CD4-positive, alpha-beta T cell treated with Interleukin-4 for 1 hour (primary cell): ENCODE results near the gene OVCA2.
"Not testable (repeated sequence)": the region's sequence is repeated elsewhere in the genome, so short reads cannot be mapped to it uniquely, and the experiment has no call there.

Experiments used
- DNase-seq, 2 donors: peaks; one replicate each; pipeline ENCODE4 v3.0.0-alpha.2; 2020 to 2022

The OVCA2 gene

GRCh38 chr17:2041561-2042389 lies at the start of gene OVCA2:
Gene OVCA2, plus strand, starts transcription at chr17:2042022. Its CDS starts 26 bp downstream, at chr17:2042048.
- peak; percentile 96 to 97 for DNase-seq

GRCh38 chr17:1992541-1992940 lies 49.3 kb upstream of the OVCA2 start:
- DNase-seq, result no peak

GRCh38 chr17:1994707-1995106 lies 47.1 kb upstream of the OVCA2 start:
- no peak for DNase-seq

- DNase-seq, result no peak
Observed at GRCh38 chr17:1995321-1995892, 46.4 kb upstream of the OVCA2 start.

GRCh38 chr17:1995907-1996799 lies 45.7 kb upstream of the OVCA2 start:
- DNase-seq, result no peak

- no peak for DNase-seq
Observed at GRCh38 chr17:1996800-1997288, 45.0 kb upstream of the OVCA2 start.

- DNase-seq, result no peak
Observed at GRCh38 chr17:1997289-1997926, 44.4 kb upstream of the OVCA2 start.

- no peak for DNase-seq
Observed at GRCh38 chr17:1997927-1998742, 43.7 kb upstream of the OVCA2 start.

GRCh38 chr17:1999557-2000251 lies 42.1 kb upstream of the OVCA2 start:
- DNase-seq, result no peak

GRCh38 chr17:2002767-2003329 lies 39.0 kb upstream of the OVCA2 start:
- DNase-seq, result no peak

- DNase-seq, result no peak
Observed at GRCh38 chr17:2003525-2003924, 38.3 kb upstream of the OVCA2 start.

- no peak for DNase-seq
Observed at GRCh38 chr17:2004435-2004952, 37.3 kb upstream of the OVCA2 start.

- DNase-seq, result no peak
Observed at GRCh38 chr17:2008332-2009126, 33.3 kb upstream of the OVCA2 start.

- no peak for DNase-seq
Observed at GRCh38 chr17:2009737-2010136, 32.1 kb upstream of the OVCA2 start.

GRCh38 chr17:2011411-2012371 lies 30.1 kb upstream of the OVCA2 start:
- DNase-seq, result no peak

GRCh38 chr17:2012499-2012898 lies 29.3 kb upstream of the OVCA2 start:
- DNase-seq, result no peak

- DNase-seq, result not testable (repeated sequence)
Observed at GRCh38 chr17:2013220-2013993, 28.4 kb upstream of the OVCA2 start.

- no peak for DNase-seq
Observed at GRCh38 chr17:2013994-2014317, 27.9 kb upstream of the OVCA2 start.
